ENCODE results near the gene ANKRD45. TPM values are rescaled to one million over a fixed set of nuclear protein-coding genes. Genes with fewer than 3 reads are reported as not detected.

ANKRD45 gene
- total and polyA plus RNA-seq, 2 of the 8 experiments (the other 6 are each of a cell fraction or from before 2014, with no cell fraction given), result 0.41 to 2.8 TPM

DNA sequence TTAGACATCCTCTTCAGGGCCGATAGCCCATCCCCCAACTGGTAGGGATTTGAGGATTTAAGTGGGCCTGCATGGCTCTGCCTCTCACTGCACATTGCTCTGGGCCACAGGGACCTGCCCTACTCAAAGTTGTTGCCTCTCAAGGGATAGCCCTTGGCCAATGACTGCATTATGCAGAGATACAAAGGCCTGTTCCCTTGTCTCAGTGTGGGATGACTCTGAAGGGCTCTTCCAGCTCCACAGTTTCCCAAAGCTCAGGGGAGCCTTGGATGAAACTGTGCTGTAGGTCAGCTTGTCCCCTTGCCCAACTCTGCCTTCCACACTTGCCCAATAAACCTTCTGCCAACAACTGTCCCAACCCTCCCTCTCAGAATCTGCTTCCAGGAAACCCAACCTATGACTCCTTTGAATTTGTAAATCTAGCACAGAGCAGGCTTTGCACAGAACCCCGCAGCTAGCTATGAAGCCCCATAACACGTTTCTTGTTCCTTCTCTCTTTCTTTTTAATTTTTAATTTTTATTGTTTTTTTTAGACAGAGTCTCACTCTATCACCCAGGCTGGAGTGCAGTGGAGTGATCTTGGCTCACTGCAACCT lies 109.3 kb downstream of the ANKRD45 start:
- H3K4me1 ChIP-seq (replicated peaks in 1 of 4; ENCODE audit: control insufficient read depth in 3 of 4, insufficient read depth in 4 of 4, low read length in 3 of 4), result no peaks in the 10 kb centered on the region
- H3K79me1 ChIP-seq (ENCODE audit: low read depth, low read length), result no peaks in the 10 kb centered on the region
- H4K8ac ChIP-seq (ENCODE audit: extremely low read depth, insufficient read depth, low read length), result no peak overlapping the region
- no peaks in the 10 kb centered on the region for H3K36me3 ChIP-seq (ENCODE audit: control insufficient read depth in 2 of 4, insufficient read depth in 4 of 4, low read length in 3 of 4)
- WGBS, 2 experiments (ENCODE audit: extremely low coverage in 1 of 2, insufficient coverage in 1 of 2, insufficient read length in 1 of 2, insufficient replicate concordance in 2 of 2, low coverage in 1 of 2, low lambda C conversion rate in 2 of 2, missing lambda C conversion rate in 1 of 2), result 89% methylated on average over 3 of the region's 3 CpGs; no CpG with 5 or more reads in 1 of the 2 experiments
- no peak overlapping the region for H2BK20ac ChIP-seq (ENCODE audit: low read length)
- H3K9me3 ChIP-seq (ENCODE audit: insufficient read depth in 2 of 2, low read depth in 1 of 2, low read length in 1 of 2), result no peaks in the 10 kb centered on the region
- no peak overlapping the region for H3K9ac ChIP-seq (replicated peaks in 1 of 4; ENCODE audit: extremely low read depth in 1 of 4, low read depth in 3 of 4, low read length in 3 of 4)
- H3K27me3 ChIP-seq (replicated peaks in 1 of 4; ENCODE audit: control insufficient read depth in 3 of 4, extremely low read depth in 1 of 4, insufficient read depth in 3 of 4, low read length in 3 of 4), result no peaks in the 10 kb centered on the region
- no peak overlapping the region for H3K4me3 ChIP-seq (ENCODE audit: extremely low read depth in 1 of 4, insufficient read depth in 2 of 4, low read depth in 3 of 4, low read length in 4 of 4)
- no peak overlapping the region for H2AK5ac ChIP-seq (ENCODE audit: low read depth, low read length)
- DNase-seq (ENCODE audit: low read depth in 1 of 2, low spot score in 2 of 2), result no peak
- H2BK15ac ChIP-seq (ENCODE audit: low read length), result no peak overlapping the region
- no peak for FAIRE-seq
- H3K56ac ChIP-seq (replicated peaks; ENCODE audit: insufficient read length, low read depth, low read length), result no peak overlapping the region
- H4K20me1 ChIP-seq (replicated peaks in 1 of 2; ENCODE audit: control insufficient read depth in 1 of 2, insufficient read depth in 2 of 2, low read length in 2 of 2), result no peaks in the 10 kb centered on the region
- no peak overlapping the region for H2BK120ac ChIP-seq (replicated peaks; ENCODE audit: low read depth, low read length)
- no peak overlapping the region for H4K5ac ChIP-seq (ENCODE audit: insufficient read length, low read depth, low read length)
- ChIA-PET POLR2A (ENCODE audit: partially characterized antibody) (no interaction called here), CTCF (ENCODE audit: partially characterized antibody) (interaction anchor here (0.7 to 1.9 kb wide), 5 partner anchors 8 to 140 kb away, joined by 3 to 5 read pairs (median 3); no protein-coding TSS in a partner anchor)
- H3K14ac ChIP-seq (ENCODE audit: insufficient read length), result no peak overlapping the region
- no peak overlapping the region for H3K23ac ChIP-seq (ENCODE audit: insufficient read length)
- no peak overlapping the region for H3K4me2 ChIP-seq (ENCODE audit: insufficient read depth in 1 of 2, low read depth in 2 of 2, low read length in 2 of 2)
- no peak overlapping the region for H4K91ac ChIP-seq (replicated peaks; ENCODE audit: insufficient read length, low read length)
- H3K23me2 ChIP-seq (ENCODE audit: low read depth, low read length), result no peaks in the 10 kb centered on the region
- no peak overlapping the region for H3K27ac ChIP-seq (ENCODE audit: low read depth, low read length)
- peak overlapping the region; percentile 70; the same call in 1 of the 2 replicates for H2AFZ ChIP-seq (ENCODE audit: low read length)
- no peaks in the 10 kb centered on the region for H3K79me2 ChIP-seq (ENCODE audit: control insufficient read depth in 1 of 2, insufficient read depth in 2 of 2, low read length in 2 of 2)
- no peak overlapping the region for H2BK12ac ChIP-seq (ENCODE audit: low read depth, low read length)
- no peak overlapping the region for H3K4ac ChIP-seq (replicated peaks; ENCODE audit: insufficient read length, low read depth, low read length)
- H2BK5ac ChIP-seq (ENCODE audit: low read depth, low read length), result no peak overlapping the region
- no peak overlapping the region for H3K18ac ChIP-seq (ENCODE audit: extremely low read depth, low read length)
- TF ChIP-seq, protein P1, sequence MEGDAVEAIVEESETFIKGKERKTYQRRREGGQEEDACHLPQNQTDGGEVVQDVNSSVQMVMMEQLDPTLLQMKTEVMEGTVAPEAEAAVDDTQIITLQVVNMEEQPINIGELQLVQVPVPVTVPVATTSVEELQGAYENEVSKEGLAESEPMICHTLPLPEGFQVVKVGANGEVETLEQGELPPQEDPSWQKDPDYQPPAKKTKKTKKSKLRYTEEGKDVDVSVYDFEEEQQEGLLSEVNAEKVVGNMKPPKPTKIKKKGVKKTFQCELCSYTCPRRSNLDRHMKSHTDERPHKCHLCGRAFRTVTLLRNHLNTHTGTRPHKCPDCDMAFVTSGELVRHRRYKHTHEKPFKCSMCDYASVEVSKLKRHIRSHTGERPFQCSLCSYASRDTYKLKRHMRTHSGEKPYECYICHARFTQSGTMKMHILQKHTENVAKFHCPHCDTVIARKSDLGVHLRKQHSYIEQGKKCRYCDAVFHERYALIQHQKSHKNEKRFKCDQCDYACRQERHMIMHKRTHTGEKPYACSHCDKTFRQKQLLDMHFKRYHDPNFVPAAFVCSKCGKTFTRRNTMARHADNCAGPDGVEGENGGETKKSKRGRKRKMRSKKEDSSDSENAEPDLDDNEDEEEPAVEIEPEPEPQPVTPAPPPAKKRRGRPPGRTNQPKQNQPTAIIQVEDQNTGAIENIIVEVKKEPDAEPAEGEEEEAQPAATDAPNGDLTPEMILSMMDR (IDR thresholded peaks at IDR 0.05; ENCODE audit: control extremely low read depth in 1 of 3, insufficient read depth in 1 of 3, low read depth in 1 of 3, low read length in 3 of 3), result no peak
- TF ChIP-seq CBX8 (IDR thresholded peaks at IDR 0.05; ENCODE audit: borderline replicate concordance, low read depth, low read length), result no peak
- TF ChIP-seq RBBP5 (IDR thresholded peaks at IDR 0.05; ENCODE audit: borderline replicate concordance, low read depth, low read length), result no peak
- no peak for TF ChIP-seq JUND (IDR thresholded peaks at IDR 0.05; ENCODE audit: low read length)
